ENCODE data around the gene MCF2L.

MCF2L gene

GRCh38 chr13:113086991-113087922 is 118.2 kb downstream of the MCF2L start:
- H3K4me3 ChIP-seq (ENCODE audit: low read depth, low read length), result no peak overlapping the region
- no peak for DNase-seq (ENCODE audit: low read depth)

- DNase-seq (ENCODE audit: low read depth), result no peak
- no peak overlapping the region for H3K4me3 ChIP-seq (ENCODE audit: low read depth, low read length)
Measured at GRCh38 chr13:113087923-113088690, 119.1 kb downstream of the MCF2L start.

- no peak overlapping the region for H3K4me3 ChIP-seq (ENCODE audit: low read depth, low read length)
- DNase-seq (ENCODE audit: low read depth), result no peak
Measured at GRCh38 chr13:113088691-113089020, 119.6 kb downstream of the MCF2L start.

GRCh38 chr13:113089693-113090414 is 120.8 kb downstream of the MCF2L start:
- DNase-seq (ENCODE audit: low read depth), result no peak
- H3K4me3 ChIP-seq (ENCODE audit: low read depth, low read length), result no peak overlapping the region

GRCh38 chr13:113090415-113090770 is 121.4 kb downstream of the MCF2L start:
- no peak overlapping the region for H3K4me3 ChIP-seq (ENCODE audit: low read depth, low read length)
- DNase-seq (ENCODE audit: low read depth), result no peak

- H3K4me3 ChIP-seq (ENCODE audit: low read depth, low read length), result no peak overlapping the region
- no peak for DNase-seq (ENCODE audit: low read depth)
Measured at GRCh38 chr13:113090806-113091205, 121.8 kb downstream of the MCF2L start.

GRCh38 chr13:113091211-113091771 is 122.3 kb downstream of the MCF2L start:
- DNase-seq (ENCODE audit: low read depth), result no peak
- H3K4me3 ChIP-seq (ENCODE audit: low read depth, low read length), result no peak overlapping the region

- H3K4me3 ChIP-seq (ENCODE audit: low read depth, low read length), result no peak overlapping the region
- DNase-seq (ENCODE audit: low read depth), result no peak
Measured at GRCh38 chr13:113091891-113092775, 123.1 kb downstream of the MCF2L start.

GRCh38 chr13:113092776-113093579 is 124.0 kb downstream of the MCF2L start:
- H3K4me3 ChIP-seq (ENCODE audit: low read depth, low read length), result no peak overlapping the region
- DNase-seq (ENCODE audit: low read depth), result no peak

GRCh38 chr13:113093580-113094409 is 124.8 kb downstream of the MCF2L start:
- DNase-seq (ENCODE audit: low read depth), result no peak
- no peak overlapping the region for H3K4me3 ChIP-seq (ENCODE audit: low read depth, low read length)

GRCh38 chr13:113094410-113094800 is 125.4 kb downstream of the MCF2L start:
- DNase-seq (ENCODE audit: low read depth), result no peak
- no peak overlapping the region for H3K4me3 ChIP-seq (ENCODE audit: low read depth, low read length)

- no peak overlapping the region for H3K4me3 ChIP-seq (ENCODE audit: low read depth, low read length)
- DNase-seq (ENCODE audit: low read depth), result no peak
Measured at GRCh38 chr13:113095146-113096051, 126.4 kb downstream of the MCF2L start.

- DNase-seq (ENCODE audit: low read depth), result no peak
- H3K4me3 ChIP-seq (ENCODE audit: low read depth, low read length), result no peak overlapping the region
Measured at GRCh38 chr13:113096052-113096744, 127.2 kb downstream of the MCF2L start.

GRCh38 chr13:113096745-113097305 is 127.8 kb downstream of the MCF2L start:
- no peak overlapping the region for H3K4me3 ChIP-seq (ENCODE audit: low read depth, low read length)
- no peak for DNase-seq (ENCODE audit: low read depth)

- DNase-seq (ENCODE audit: low read depth), result no peak
Measured at GRCh38 chr13:113097651-113098050, 128.6 kb downstream of the MCF2L start.

More at GRCh38 chr13:113097651-113098050, 128.6 kb downstream of the MCF2L start:
- peak overlapping the region; percentile 11 for H3K4me3 ChIP-seq (ENCODE audit: low read depth, low read length)

Data from skeletal muscle cell (primary cell).